Endothelial cell (in vitro differentiated cells): Measurements from ENCODE around the gene LRRC32. TPM values are rescaled to one million over a fixed set of nuclear protein-coding genes. Genes with fewer than 3 reads are reported as not detected.

Source experiments
- DNase-seq: peaks from one replicate; pipeline ENCODE4 v3.0.0; 2021; ENCODE audit warnings: low spot score
- H3K27ac Mint-ChIP-seq: one replicate; pipeline ENCODE4 v1.8.0; 2021; ENCODE audit warnings: mixed read lengths, inconsistent platforms; ENCODE audit not compliant: unreplicated experiment
- H3K27me3 Mint-ChIP-seq: one replicate; pipeline ENCODE4 v1.8.0; 2021; ENCODE audit warnings: mild to moderate bottlenecking, moderate library complexity, mixed read lengths, inconsistent platforms; ENCODE audit not compliant: unreplicated experiment
- H3K36me3 Mint-ChIP-seq: one replicate; pipeline ENCODE4 v1.8.0; 2021; ENCODE audit warnings: mild to moderate bottlenecking, low read depth, mixed read lengths, inconsistent platforms; ENCODE audit not compliant: unreplicated experiment
- H3K4me1 Mint-ChIP-seq: one replicate; pipeline ENCODE4 v1.8.0; 2021; ENCODE audit warnings: mild to moderate bottlenecking, mixed read lengths, inconsistent platforms; ENCODE audit not compliant: unreplicated experiment
- H3K4me3 Mint-ChIP-seq: one replicate; pipeline ENCODE4 v1.8.0; 2021; ENCODE audit warnings: mild to moderate bottlenecking, mixed read lengths, inconsistent platforms; ENCODE audit not compliant: unreplicated experiment
- H3K9me3 Mint-ChIP-seq: one replicate; pipeline ENCODE4 v1.8.0; 2021; ENCODE audit warnings: mixed read lengths, inconsistent platforms; ENCODE audit not compliant: unreplicated experiment
- total RNA-seq: library from RNA; stranded (reverse); fragmentation: NEBNext Ultra II Directional; extraction: Animal tissue kit (Norgen Biotek cat#: 25700); gene quantifications from one replicate; pipeline ENCODE4 v1.2.1, GENCODE V29; 2021; ENCODE audit not compliant: unreplicated experiment
- TF ChIP-seq, protein P1 (sequence below): fragments of 200-600 bp; sonication (generic); IDR thresholded peaks from one replicate; pipeline ENCODE4 v1.5.0; 2021; ENCODE audit warnings: antibody characterized with exemption; ENCODE audit not compliant: unreplicated experiment

The LRRC32 gene
- total RNA-seq, 1 donor from 2014 or later = 22.0 TPM

DNA sequence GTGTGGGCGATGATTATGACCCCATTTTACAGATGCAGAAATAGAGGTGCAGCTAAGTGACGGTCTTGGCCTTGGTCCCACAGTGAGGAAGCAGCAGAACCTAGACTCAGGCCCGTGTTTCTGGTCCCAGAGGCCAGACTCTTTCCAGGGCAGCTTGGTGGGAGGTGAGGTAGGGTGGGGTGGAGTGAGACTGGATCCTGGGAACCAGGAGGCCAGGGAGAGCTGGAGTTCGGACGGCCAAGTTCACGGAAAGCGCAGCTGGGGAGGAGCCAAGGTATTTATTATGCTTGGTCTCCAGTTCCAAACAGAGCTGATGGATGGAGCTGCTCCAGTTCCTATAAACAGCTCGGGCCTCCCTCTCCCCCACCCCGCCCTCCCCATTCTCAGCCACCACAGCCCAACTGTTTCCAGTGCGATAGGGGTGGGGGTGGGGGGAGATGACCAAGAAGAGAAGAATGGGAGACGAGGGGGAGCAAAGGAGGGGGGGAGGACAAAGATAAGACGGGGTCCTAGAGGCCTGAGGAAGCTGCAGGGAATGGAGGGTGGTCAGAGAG, 16.2 kb downstream of the LRRC32 start:
- Mint-ChIP-seq H3K4me3 (no peak overlapping the region), H3K27ac (no peak overlapping the region), H3K36me3 (peaks cover 12% of the 10 kb centered on the region), H3K9me3 (no peaks in the 10 kb centered on the region), H3K4me1 (peaks cover 26% of the 10 kb centered on the region), H3K27me3 (peaks cover 15% of the 10 kb centered on the region)
- TF ChIP-seq, protein P1, sequence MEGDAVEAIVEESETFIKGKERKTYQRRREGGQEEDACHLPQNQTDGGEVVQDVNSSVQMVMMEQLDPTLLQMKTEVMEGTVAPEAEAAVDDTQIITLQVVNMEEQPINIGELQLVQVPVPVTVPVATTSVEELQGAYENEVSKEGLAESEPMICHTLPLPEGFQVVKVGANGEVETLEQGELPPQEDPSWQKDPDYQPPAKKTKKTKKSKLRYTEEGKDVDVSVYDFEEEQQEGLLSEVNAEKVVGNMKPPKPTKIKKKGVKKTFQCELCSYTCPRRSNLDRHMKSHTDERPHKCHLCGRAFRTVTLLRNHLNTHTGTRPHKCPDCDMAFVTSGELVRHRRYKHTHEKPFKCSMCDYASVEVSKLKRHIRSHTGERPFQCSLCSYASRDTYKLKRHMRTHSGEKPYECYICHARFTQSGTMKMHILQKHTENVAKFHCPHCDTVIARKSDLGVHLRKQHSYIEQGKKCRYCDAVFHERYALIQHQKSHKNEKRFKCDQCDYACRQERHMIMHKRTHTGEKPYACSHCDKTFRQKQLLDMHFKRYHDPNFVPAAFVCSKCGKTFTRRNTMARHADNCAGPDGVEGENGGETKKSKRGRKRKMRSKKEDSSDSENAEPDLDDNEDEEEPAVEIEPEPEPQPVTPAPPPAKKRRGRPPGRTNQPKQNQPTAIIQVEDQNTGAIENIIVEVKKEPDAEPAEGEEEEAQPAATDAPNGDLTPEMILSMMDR = no peak
- no peak for DNase-seq

DNA sequence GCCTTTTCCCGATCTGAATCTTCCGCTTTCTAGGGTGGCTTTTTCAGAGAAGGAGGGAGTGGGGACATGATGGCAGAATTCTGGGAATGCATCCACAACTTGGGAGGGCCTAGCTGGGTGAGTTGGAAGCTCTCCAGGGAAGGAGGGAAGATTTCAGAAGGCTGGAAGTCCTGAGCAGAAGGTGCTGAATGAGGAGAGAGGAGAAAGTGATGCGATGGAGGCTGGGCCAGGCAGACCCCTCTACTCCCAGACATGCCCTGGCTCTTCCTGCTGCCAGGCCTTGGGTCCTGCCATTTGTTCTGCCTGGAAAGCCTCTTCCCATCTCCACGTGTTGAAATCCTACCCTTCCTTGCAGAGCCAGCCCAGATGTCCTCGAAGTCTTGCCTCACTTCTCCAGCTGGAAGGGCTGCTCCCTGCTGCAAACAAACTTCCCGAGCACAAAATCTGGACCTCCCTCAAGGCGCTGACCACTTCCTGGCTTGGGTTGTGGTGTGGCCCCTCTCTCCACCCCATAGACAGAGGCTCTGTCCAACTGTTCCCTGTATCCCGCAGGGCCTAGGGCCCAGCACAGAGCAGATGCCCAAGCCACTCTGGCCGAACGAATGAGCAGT, 16.8 kb downstream of the LRRC32 start:
- peaks cover 15% of the 10 kb centered on the region for H3K27me3 Mint-ChIP-seq
- peaks cover 26% of the 10 kb centered on the region for H3K4me1 Mint-ChIP-seq
- H3K27ac Mint-ChIP-seq = peak overlapping the region; percentile 44
- TF ChIP-seq, protein P1 = no peak
- peaks cover 12% of the 10 kb centered on the region for H3K36me3 Mint-ChIP-seq
- no peak overlapping the region for H3K4me3 Mint-ChIP-seq
- no peak for DNase-seq
- no peaks in the 10 kb centered on the region for H3K9me3 Mint-ChIP-seq

DNA sequence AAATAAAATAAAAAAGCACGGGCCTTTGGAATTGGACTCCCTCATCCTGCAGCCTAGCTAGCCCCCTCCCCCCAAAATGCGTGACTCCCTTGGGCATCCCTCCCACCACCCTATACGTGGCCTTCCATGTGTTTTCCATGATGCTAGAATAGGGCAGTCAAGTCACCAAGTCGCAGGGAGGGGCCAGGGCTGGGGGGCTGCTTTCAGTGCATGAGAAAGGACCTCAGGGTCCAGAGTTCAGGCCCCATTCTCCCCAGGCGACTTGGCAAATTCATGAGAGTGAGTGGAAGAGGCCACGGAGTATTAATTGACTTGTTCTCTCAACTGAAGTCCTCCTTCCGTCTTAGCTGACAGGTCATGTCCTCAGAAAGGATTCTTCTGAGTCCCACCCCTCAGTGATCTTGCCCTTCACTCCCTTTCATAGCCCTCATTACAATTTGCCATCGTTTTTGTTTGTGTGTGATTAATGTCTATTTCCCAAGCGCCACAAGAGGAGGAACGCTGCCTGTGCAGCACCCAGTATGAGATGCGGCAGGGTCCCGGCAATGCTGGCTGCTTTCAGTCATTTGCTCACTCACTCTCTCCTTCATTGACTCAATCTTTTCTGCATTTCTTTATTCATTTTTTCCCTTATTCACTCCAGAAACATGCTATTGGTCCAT, 17.4 kb downstream of the LRRC32 start:
- no peaks in the 10 kb centered on the region for H3K9me3 Mint-ChIP-seq
- peaks cover 22% of the 10 kb centered on the region for H3K4me1 Mint-ChIP-seq
- peak overlapping the region; percentile 44 for H3K27ac Mint-ChIP-seq
- peaks cover 15% of the 10 kb centered on the region for H3K27me3 Mint-ChIP-seq
- peaks cover 7% of the 10 kb centered on the region for H3K36me3 Mint-ChIP-seq
- no peak overlapping the region for H3K4me3 Mint-ChIP-seq
- DNase-seq = no peak
- TF ChIP-seq, protein P1 = no peak

DNA sequence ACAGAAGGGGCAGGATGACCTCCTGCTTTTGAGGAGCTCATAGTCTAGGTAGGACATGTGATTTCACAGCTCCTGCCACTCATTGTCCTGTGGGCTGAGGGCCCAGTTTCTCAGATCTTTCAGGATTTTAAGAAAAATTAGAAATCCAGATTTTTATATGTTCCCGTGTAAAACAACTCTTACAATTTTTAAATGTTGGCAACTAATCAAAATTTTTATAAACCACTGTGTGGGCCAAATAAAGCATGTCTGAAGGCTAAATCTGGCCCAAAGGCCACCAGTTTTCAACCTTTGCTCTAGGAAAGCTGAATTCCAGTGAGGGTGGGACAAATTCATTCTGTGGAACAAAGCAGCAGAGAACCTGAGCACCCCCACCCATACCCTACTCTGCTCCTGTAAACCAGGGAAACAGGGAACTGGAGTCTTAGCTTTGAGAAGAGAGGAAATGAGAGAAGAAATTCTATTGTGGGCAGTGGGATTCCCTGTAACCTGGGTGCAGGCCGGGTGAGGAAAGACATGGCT, 20.6 kb downstream of the LRRC32 start:
- DNase-seq = no peak
- Mint-ChIP-seq H3K27ac (no peak overlapping the region), H3K27me3 (peaks cover 5% of the 10 kb centered on the region)

More for the DNA sequence above, 20.6 kb downstream of the LRRC32 start:
- TF ChIP-seq, protein P1 = no peak
- Mint-ChIP-seq H3K9me3 (no peaks in the 10 kb centered on the region), H3K36me3 (no peaks in the 10 kb centered on the region), H3K4me3 (no peak overlapping the region), H3K4me1 (peaks cover 7% of the 10 kb centered on the region)
